ENCODE measurements around the gene NRXN2.

NRXN2 gene

GRCh38 chr11:64767344-64768299 lies 44.6 kb upstream of the NRXN2 start:
- no peak overlapping the region for H3K27ac ChIP-seq
- TF ChIP-seq ZFX (IDR thresholded peaks at IDR 0.05) (no peak), CTCF (conservative IDR thresholded peaks at IDR 0.05) (peak; percentile 93)

- H3K27ac ChIP-seq: no peak overlapping the region
- no peak for TF ChIP-seq CTCF (conservative IDR thresholded peaks at IDR 0.05)
- TF ChIP-seq ZFX (IDR thresholded peaks at IDR 0.05): no peak
These were observed 43.9 kb upstream of the NRXN2 start for GRCh38 chr11:64766881-64767280.

GRCh38 chr11:64765851-64766665 lies 43.1 kb upstream of the NRXN2 start:
- TF ChIP-seq ZFX (IDR thresholded peaks at IDR 0.05) (no peak), CTCF (conservative IDR thresholded peaks at IDR 0.05) (no peak)
- H3K27ac ChIP-seq: no peak overlapping the region

GRCh38 chr11:64765291-64765850 lies 42.4 kb upstream of the NRXN2 start:
- TF ChIP-seq ZFX (IDR thresholded peaks at IDR 0.05) (no peak), CTCF (conservative IDR thresholded peaks at IDR 0.05) (no peak; the same call in 1 of the 2 replicates)
- H3K27ac ChIP-seq: no peak overlapping the region

- TF ChIP-seq CTCF (conservative IDR thresholded peaks at IDR 0.05) (no peak), ZFX (IDR thresholded peaks at IDR 0.05) (no peak)
- no peak overlapping the region for H3K27ac ChIP-seq
These were observed 41.8 kb upstream of the NRXN2 start for GRCh38 chr11:64764753-64765152.

- no peak overlapping the region for H3K27ac ChIP-seq
- no peak for TF ChIP-seq CTCF (conservative IDR thresholded peaks at IDR 0.05)
- no peak for TF ChIP-seq ZFX (IDR thresholded peaks at IDR 0.05)
These were observed 41.1 kb upstream of the NRXN2 start for GRCh38 chr11:64764040-64764611.

Measured in C4-2B (cell line).